T47D (cell line): ENCODE measurements around the gene PRICKLE2.

Experiments
- DNase-seq, 2 experiments: peaks; one replicate each; pipeline versions ENCODE4 v3.0.0 to v3.0.0-alpha.2; 2011 to 2012; ENCODE audit warnings: low read depth in 1 of 2, low spot score in 1 of 2
- JUND ChIP-seq: IDR thresholded peaks from 2 replicates; pipeline ENCODE4 v1.6.1; 2012; ENCODE audit warnings: low read depth
- in situ Hi-C: cut with HindIII; loops from 2 replicates; pipeline ENCODE4 v1.10.0; 2016; ENCODE audit warnings: low sequenced_read_pairs, low pct_unique_long_range_greater_than_20kb

PRICKLE2 gene

DNA sequence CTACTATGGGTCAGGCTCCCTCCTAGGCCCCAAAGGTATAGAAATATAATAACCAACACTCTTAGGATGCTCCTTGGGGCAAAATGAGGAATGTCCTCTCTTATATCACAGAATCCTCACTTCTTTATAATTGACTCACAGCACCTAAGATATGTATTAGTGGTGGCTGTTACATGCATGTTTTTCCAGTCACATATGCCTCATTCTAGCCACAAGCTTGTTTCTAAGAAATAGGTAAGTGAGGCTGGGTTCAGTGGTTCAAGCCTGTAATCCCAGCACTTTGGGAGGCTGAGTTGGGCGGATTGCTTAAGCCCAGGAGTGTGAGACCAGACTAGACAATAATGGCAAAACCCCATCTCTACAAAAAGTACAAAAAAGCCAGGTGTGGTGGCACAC is 144.0 kb downstream of the PRICKLE2 start:
- TF ChIP-seq JUND: no peak
- in situ Hi-C loops: no loop called here

DNA sequence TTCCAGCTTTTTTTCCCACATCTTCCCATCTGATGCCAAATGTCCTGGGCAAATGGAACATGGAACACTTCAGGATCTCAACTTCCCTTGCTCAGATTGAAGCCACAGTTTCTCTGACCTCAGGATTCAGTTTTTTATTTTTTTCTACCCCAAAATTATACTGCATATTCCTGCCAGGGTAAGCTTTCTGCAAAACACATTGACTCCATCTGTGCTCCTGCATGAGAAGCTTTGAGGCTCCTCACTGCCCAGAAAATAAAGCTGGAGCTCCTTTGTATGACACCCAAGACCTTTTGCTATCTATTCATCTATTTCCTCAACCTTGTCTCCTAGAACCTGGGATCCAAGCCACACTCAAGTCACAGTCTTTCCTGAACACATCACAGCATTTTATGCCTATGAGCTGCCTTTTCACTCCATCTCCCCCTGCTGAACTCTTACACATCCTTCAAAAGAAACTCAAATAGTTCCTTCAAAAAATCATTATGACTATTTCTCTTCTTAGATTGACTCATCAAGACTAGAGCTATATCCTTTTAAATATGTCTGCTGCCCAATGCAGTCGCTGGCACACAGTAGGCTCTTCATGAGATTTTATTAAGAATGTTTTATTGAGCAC is 144.5 kb downstream of the PRICKLE2 start:
- TF ChIP-seq JUND: no peak
- no peak for DNase-seq
- in situ Hi-C loops: no loop called here

More for the DNA sequence above, 144.0 kb downstream of the PRICKLE2 start:
- no peak for DNase-seq

DNA sequence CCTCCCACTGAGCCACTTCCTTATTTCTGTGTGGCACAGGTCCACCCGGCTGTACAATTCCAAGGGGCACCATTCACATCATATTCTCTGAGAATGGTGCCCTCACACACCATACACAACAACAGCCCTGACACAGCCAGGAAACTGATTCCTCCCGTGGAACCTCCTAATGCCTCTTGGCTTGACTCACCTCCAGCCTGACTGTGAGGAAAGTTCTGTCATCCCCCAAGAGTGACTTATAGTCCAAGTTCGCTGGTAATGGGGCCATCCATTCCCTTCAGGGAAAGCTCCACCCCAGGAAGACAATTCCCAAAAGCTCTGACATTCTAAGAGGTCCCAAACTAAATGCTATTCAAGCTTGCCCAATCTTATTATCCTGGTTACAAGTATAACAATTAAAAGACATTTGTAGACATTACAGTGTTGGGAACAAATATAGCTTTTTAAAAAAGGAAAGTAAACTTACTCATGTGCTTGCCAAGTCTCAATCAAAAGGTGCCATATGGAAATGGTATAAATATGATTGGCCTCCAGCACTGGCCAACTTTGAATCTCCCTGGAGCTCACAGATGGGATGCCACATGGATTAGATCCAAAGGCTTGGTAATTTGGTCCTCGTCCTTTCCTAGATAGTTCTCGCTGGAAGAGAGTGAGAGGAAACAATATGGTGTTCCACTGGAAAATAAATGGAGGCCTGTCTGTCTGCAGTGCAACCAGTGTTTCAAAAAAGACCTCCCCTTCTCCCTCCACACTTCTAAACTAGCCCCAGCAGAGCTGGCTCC is 145.7 kb downstream of the PRICKLE2 start:
- no peak for DNase-seq
- no peak for TF ChIP-seq JUND
- in situ Hi-C loops: no loop called here

DNA sequence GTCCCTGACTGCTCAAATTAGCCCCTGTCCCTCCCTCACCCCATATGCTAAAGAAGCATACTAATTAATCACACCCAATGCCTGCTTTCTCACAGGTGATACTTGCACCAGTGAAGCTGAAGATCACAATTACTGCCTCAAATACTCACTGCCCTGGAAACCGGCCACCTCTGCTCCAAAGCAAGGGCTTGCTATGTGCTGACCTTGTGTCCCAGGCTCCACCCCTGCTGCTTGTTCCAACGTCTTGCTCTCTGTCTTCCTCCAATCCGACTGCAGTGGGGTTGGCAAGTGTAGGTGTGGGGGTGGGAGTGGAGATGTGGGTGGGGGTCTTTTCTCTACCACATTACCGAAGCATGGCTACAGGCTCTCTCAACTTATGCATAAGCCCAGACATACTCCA is 146.3 kb downstream of the PRICKLE2 start:
- TF ChIP-seq JUND: no peak
- in situ Hi-C loops: no loop called here
- DNase-seq: no peak

DNA sequence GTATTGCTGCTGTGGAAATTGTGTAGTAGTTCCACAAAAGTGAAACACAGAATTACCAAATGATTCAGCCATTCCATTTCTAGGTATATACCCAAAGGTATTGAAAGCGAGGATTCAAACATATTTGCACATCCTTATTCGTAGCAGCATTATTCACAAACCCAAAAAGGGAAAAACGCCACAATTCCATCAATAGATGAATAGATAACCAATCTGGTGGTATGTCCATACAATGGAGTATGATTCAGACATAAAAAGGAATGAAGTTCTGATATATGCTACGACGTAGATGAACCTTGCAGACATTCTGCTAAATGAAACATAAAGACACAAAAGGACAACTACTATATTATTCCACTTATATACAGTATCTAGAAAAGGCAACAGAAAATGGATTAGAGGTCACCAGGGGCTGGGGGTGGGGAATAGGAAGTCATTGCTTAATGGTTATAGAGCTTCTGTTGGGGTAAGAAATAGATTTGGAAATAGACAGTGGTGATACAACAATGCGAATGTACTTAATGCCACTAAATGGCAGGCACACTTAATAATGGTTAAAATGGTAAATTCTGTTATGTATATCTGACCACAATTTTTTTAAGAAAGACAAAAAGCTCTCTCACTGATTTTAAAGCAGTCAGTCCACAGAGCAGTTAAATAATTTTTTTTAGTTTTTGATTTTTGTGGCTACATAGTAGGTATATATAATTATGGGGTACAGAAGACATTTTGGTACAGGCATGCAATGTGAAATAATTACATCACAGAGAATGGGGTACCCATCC is 150.2 kb downstream of the PRICKLE2 start:
- in situ Hi-C loops: no loop called here
- no peak for DNase-seq
- TF ChIP-seq JUND: no peak

DNA sequence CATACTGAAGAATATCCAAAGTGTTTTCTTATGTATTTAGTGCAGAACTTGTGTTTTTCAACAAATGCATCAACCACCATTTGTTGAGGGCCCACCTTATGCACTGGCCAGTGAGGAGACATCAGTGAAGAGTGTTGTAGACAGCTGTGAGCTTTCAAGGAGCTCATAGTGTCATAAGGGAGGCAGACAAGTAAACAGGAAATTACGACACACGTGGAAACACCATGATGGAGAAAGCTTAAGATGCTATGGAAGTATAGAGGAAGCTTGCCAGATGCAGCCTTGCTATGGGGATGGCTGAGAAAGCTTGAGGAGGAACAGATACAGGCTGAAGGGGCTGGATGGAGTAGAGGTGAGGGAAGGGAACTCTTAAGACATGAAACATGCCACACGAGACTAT is 151.2 kb downstream of the PRICKLE2 start:
- in situ Hi-C loops: no loop called here
- DNase-seq: no peak
- TF ChIP-seq JUND: no peak

DNA sequence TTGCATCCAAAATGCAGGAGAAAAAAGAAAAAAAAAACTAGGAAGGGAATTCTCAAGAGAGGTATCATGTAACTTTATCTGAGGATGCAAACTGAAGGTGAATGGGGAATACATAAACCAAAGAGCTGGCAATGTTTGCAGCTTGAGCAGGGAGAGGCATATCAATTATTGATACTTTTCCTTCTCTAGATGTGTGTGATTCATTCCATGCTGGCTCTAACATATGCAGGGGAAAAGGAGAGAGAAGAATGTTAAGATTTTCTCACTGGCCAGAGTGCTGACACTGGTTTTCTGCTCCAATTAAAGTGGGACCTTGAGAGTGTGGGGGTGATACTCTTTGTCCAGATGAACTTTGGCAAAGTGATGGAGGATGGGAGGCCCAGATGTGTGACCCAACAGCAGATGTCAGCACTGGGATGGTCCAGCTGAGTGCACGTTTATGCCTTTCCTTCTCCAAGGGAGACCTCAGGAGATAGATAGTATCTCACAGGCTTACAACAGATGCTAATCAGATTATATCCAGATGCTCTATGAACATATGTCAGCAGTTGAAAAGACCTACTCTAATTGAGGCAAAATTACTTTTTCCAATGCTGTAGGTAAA is 152.0 kb downstream of the PRICKLE2 start:
- in situ Hi-C loops: no loop called here
- no peak for TF ChIP-seq JUND
- DNase-seq: no peak

DNA sequence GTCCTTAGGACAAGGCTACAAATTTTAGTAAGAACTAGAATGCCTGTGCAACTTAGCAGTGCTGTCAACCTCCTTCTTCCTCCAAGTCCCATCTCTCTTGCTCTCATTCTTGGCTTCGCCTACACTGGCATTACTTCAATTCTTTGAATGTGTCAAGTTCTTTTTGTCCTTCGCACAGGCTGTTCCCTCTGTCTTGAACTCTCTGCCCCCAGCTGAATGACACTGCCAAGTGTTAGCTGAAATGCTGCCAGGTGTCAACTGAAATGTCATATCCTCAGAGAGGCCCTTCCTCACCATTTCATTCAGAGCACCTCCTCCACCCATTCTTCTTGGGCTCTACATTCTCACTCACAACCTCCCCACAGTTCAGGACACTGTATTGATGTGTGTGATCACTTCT is 153.1 kb downstream of the PRICKLE2 start:
- no peak for DNase-seq
- no peak for TF ChIP-seq JUND
- in situ Hi-C loops: no loop called here

DNA sequence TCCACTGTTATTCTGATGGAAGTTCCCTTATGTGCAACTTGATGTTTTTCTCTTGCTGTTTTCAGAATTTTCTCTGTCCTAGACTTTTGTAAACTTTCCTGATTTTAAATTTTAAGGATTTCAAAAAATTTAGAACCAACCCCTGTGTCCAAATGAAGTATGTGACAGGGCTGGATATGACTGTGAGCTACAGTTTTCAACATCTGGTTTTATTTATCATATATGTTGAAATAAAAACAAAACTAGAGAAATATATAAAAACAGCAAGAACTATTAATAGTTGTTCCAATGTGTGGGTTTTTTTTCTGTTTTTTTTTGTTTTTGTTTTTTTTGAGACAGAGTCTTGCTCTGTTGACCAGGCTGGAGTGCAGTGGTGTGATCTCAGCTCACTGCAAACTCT is 154.6 kb downstream of the PRICKLE2 start:
- no peak for TF ChIP-seq JUND
- no peak for DNase-seq
- in situ Hi-C loops: no loop called here

DNA sequence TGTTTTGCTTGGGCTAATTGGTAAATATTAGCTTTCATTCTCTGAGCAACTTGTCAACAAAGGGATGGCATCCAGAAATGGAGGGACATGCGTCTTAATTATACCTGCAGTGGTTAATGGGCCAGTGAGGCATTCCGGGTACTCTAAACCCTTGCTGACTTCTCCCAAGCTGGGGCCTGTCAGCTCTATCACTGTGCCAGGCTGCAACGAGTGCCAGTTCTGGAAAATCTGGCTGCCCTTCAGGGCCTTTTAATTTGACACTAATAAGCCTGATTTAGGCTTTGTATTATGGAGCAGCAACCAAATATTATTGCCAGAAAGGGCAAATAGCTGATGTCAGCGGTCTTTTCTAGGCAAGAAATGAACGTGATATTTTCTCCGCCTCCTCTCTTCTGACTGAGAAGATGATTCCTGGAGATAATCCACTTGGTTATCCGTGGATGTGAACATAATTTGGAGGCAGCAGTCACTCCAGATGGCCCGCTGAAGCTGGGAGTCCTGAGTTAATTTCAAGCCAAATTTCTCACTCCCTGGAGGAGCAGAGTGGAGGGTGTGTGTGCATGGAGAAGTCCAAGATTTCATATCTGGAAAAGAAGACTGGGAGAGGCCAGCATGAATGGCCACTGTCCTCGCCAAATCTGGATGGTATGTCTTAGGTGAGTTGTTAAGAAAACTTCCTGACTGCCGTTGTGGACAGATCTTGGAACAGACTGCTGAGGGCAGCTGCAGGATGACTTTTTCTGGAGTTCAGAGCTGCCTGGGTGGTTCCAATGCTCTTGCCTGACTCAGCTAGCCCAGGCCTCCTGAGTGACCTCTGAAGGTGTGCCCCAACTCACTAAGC is 157.5 kb downstream of the PRICKLE2 start:
- in situ Hi-C loops: no loop called here
- TF ChIP-seq JUND: no peak
- DNase-seq: no peak

DNA sequence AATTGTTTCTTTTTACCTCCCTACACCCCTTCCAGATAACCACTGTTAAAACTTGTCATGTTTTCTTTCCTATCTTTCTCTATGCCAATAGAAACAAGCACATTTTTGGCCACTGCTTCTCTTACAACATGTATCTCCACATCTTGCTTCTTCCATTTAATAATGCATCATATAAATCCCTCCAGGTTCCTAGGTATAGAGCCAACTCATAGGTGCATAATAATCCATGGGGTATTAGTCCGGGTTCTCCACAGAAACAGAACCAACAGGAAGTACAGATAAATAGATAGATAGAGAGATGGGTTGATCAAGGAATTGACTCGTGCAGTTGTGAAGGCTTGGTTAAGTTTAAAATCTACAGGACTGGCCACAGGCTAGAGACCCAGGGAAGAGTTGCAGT is 160.5 kb downstream of the PRICKLE2 start:
- no peak for TF ChIP-seq JUND

DNA sequence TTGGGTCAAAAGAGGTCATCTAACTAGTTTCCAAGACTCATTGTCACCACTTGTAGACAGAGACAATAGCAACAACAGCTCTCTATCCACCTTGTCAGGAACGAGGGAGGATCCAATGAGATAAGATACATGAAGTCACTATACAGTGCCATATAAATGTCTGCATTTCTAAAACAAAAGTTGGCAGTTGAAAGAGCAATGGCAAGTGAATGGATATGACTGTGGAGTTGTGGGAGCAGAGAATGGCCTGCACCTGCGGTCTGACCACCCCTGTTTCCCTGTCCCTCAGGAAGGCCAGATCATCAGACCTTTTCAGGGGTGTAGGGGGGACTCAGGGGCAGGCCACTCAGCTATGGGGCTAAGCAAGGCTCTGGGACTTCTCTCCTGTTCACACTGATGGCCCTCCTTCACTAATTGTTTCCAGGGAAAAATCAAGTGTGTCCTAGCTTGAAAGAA is 161.3 kb downstream of the PRICKLE2 start:
- no peak for DNase-seq
- in situ Hi-C loops: no loop called here
- no peak for TF ChIP-seq JUND

More for the DNA sequence above, 160.5 kb downstream of the PRICKLE2 start:
- in situ Hi-C loops: no loop called here
- DNase-seq: no peak
